CD14-positive monocyte (primary cell): Measurements from ENCODE around the gene FBXO36. TPM values are rescaled to one million over a fixed set of nuclear protein-coding genes. Genes with fewer than 3 reads are reported as not detected.

Experiments
- DNase-seq, 3 donors: peaks; one replicate each; pipeline ENCODE4 v3.0.0-alpha.2; 2011 to 2022
- H2AFZ ChIP-seq: 2 replicates; pipeline ENCODE4 v1.6.0; 2012; ENCODE audit warnings: mild to moderate bottlenecking, low read depth, low read length, inconsistent platforms; ENCODE audit not compliant: insufficient read depth, poor library complexity, severe bottlenecking
- H3K27ac ChIP-seq, 2 donors: 1 replicate in 1 of 2; 2 replicates in 1 of 2; pipeline ENCODE4 v1.5.1; 2012 to 2013; ENCODE audit warnings: low read length in 2 of 2, control low read depth in 1 of 2, inconsistent platforms in 1 of 2, low read depth in 1 of 2, mild to moderate bottlenecking in 1 of 2
- H3K27me3 ChIP-seq, 2 donors: one replicate each; pipeline versions ENCODE4 v1.6.0 to v1.6.1; 2011 to 2013; ENCODE audit warnings: low read length in 2 of 2; ENCODE audit not compliant: control insufficient read depth in 2 of 2, insufficient read depth in 2 of 2
- H3K36me3 ChIP-seq, 2 donors: replicated peaks in 1 of 2; 1 replicate in 1 of 2; 2 replicates in 1 of 2; pipeline versions ENCODE4 v1.5.1 to v1.6.1; 2012 to 2013; ENCODE audit warnings: low read length in 2 of 2, control low read depth in 1 of 2, inconsistent platforms in 1 of 2, mild to moderate bottlenecking in 1 of 2; ENCODE audit not compliant: insufficient read depth in 2 of 2, control insufficient read depth in 1 of 2
- H3K4me1 ChIP-seq, 2 donors: 1 replicate in 1 of 2; 2 replicates in 1 of 2; pipeline versions ENCODE4 v1.5.1 to v1.6.1; 2012 to 2013; ENCODE audit warnings: low read length in 2 of 2, control low read depth in 1 of 2, inconsistent platforms in 1 of 2, mild to moderate bottlenecking in 1 of 2, moderate library complexity in 1 of 2; ENCODE audit not compliant: insufficient read depth in 2 of 2, control insufficient read depth in 1 of 2
- H3K4me2 ChIP-seq: replicated peaks from 2 replicates; pipeline ENCODE3; 2012; ENCODE audit warnings: low read length, moderate library complexity, mild to moderate bottlenecking; ENCODE audit not compliant: poor library complexity, severe bottlenecking; ENCODE audit errors: extremely low read depth
- H3K4me3 ChIP-seq, 3 experiments: fragments of 200-600 bp in 1 of 3; sonication (generic) in 1 of 3; replicated peaks in 1 of 3; 1 replicate in 2 of 3; 2 replicates in 1 of 3; pipeline ENCODE4 v1.5.1; 2011 to 2013; ENCODE audit warnings: low read length in 3 of 3, mild to moderate bottlenecking in 3 of 3, control low read depth in 2 of 3, low read depth in 2 of 3, inconsistent platforms in 1 of 3, moderate library complexity in 1 of 3
- H3K79me2 ChIP-seq: 2 replicates; pipeline ENCODE4 v1.6.0; 2012; ENCODE audit warnings: mild to moderate bottlenecking, control low read depth, inconsistent platforms, low read length, moderate library complexity; ENCODE audit not compliant: insufficient read depth
- H3K9ac ChIP-seq: 2 replicates; pipeline ENCODE4 v1.6.0; 2017; ENCODE audit warnings: low read length, mild to moderate bottlenecking; ENCODE audit not compliant: insufficient read depth, poor library complexity, severe bottlenecking
- H3K9me3 ChIP-seq, 2 donors: replicated peaks in 1 of 2; 1 replicate in 1 of 2; 2 replicates in 1 of 2; pipeline versions ENCODE4 v1.5.1 to v1.6.1; 2012 to 2013; ENCODE audit warnings: low read length in 2 of 2, control low read depth in 1 of 2; ENCODE audit not compliant: control insufficient read depth in 1 of 2, insufficient read depth in 1 of 2
- H4K20me1 ChIP-seq: 2 replicates; pipeline ENCODE4 v1.6.0; 2012; ENCODE audit warnings: mild to moderate bottlenecking, low read length, control low read depth, moderate library complexity; ENCODE audit not compliant: insufficient read depth
- H3K27ac Mint-ChIP-seq, 7 donors: one replicate each; pipeline ENCODE4 v1.8.0; 2020; ENCODE audit warnings: mild to moderate bottlenecking in 7 of 7, mixed read lengths in 7 of 7, moderate library complexity in 6 of 7, inconsistent platforms in 2 of 7
- H3K27me3 Mint-ChIP-seq, 3 donors: one replicate each; pipeline ENCODE4 v1.8.0; 2021 to 2022; ENCODE audit warnings: low read depth in 3 of 3, mild to moderate bottlenecking in 3 of 3, mixed read lengths in 3 of 3, moderate library complexity in 3 of 3, inconsistent platforms in 1 of 3
- H3K36me3 Mint-ChIP-seq, 2 donors: one replicate each; pipeline ENCODE4 v1.8.0; 2020; ENCODE audit warnings: mixed read lengths in 2 of 2, inconsistent platforms in 1 of 2, mild to moderate bottlenecking in 1 of 2
- H3K4me1 Mint-ChIP-seq: one replicate; pipeline ENCODE4 v1.8.0; 2020; ENCODE audit warnings: mild to moderate bottlenecking, mixed read lengths
- H3K4me3 Mint-ChIP-seq, 2 donors: one replicate each; pipeline ENCODE4 v1.8.0; 2020; ENCODE audit warnings: mild to moderate bottlenecking in 2 of 2, mixed read lengths in 2 of 2, moderate library complexity in 1 of 2
- H3K9me3 Mint-ChIP-seq, 7 donors: one replicate each; pipeline ENCODE4 v1.8.0; 2020 to 2022; ENCODE audit warnings: mixed read lengths in 7 of 7, mild to moderate bottlenecking in 6 of 7, moderate library complexity in 6 of 7, inconsistent platforms in 2 of 7
- WGBS: methylation state at CpG from one replicate; pipeline ENCODE4 v1.1.5; 2013; ENCODE audit warnings: missing lambda C conversion rate; ENCODE audit not compliant: insufficient coverage; 5-methylcytosine and 5-hydroxymethylcytosine counted together
- intact Hi-C, 2 donors: fragments of 100-400 bp; cut with micrococcal nuclease; formaldehyde crosslinking; loops; one replicate each; pipeline versions ENCODE4 v1.15.0 to v1.15.1; 2023
- polyA plus RNA-seq, 3 donors: library from polyadenylated mRNA; depleted of rRNA in 1 of 3; unstranded in 2 of 3; stranded (reverse) in 1 of 3; fragments of 300-500 nt in 2 of 3; fragments of >200 nt in 1 of 3; fragmentation: Illumina TruSeq in 2 of 3; gene quantifications; 1 replicate in 2 of 3; 2 replicates in 1 of 3; pipeline ENCODE4 v1.2.3, GENCODE V29; 2012 to 2021
- TF ChIP-seq, protein P1 (sequence below): fragments of 200-600 bp; IDR thresholded peaks from one replicate; pipeline ENCODE4 v1.8.0; 2022; ENCODE audit warnings: antibody characterized with exemption, mild to moderate bottlenecking

The FBXO36 gene
- polyA plus RNA-seq, 3 donors: 0.52 to 0.90 (median 0.72) TPM

- Histone ChIP-seq H3K79me2 (no peaks in the 10 kb centered on the region), H3K4me2 (no peak overlapping the region), H2AFZ (no peak overlapping the region), H3K36me3 (no peaks in the 10 kb centered on the region), H3K9me3 (peaks cover 0 to 19% of the 10 kb centered on the region in 2 donors), H3K4me3 (no peak overlapping the region), H4K20me1 (no peaks in the 10 kb centered on the region), H3K4me1 (no peaks in the 10 kb centered on the region), H3K9ac (no peak overlapping the region), H3K27me3 (no peaks in the 10 kb centered on the region), H3K27ac (no peak overlapping the region)
- intact Hi-C loops: no loop called here
- H3K9me3 Mint-ChIP-seq: peaks cover 2 to 24% (median 12%) of the 10 kb centered on the region in 7 donors
- no peak overlapping the region for H3K27ac Mint-ChIP-seq
- WGBS: 94% methylated on average over 3 of the region's 4 CpGs
- TF ChIP-seq, protein P1, sequence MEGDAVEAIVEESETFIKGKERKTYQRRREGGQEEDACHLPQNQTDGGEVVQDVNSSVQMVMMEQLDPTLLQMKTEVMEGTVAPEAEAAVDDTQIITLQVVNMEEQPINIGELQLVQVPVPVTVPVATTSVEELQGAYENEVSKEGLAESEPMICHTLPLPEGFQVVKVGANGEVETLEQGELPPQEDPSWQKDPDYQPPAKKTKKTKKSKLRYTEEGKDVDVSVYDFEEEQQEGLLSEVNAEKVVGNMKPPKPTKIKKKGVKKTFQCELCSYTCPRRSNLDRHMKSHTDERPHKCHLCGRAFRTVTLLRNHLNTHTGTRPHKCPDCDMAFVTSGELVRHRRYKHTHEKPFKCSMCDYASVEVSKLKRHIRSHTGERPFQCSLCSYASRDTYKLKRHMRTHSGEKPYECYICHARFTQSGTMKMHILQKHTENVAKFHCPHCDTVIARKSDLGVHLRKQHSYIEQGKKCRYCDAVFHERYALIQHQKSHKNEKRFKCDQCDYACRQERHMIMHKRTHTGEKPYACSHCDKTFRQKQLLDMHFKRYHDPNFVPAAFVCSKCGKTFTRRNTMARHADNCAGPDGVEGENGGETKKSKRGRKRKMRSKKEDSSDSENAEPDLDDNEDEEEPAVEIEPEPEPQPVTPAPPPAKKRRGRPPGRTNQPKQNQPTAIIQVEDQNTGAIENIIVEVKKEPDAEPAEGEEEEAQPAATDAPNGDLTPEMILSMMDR: no peak
- peaks cover 0 to 2% (median 0%) of the 10 kb centered on the region in 3 donors for H3K27me3 Mint-ChIP-seq
- H3K4me1 Mint-ChIP-seq: no peaks in the 10 kb centered on the region
- H3K36me3 Mint-ChIP-seq: peaks cover 0 to 3% of the 10 kb centered on the region in 2 donors
- no peak overlapping the region for H3K4me3 Mint-ChIP-seq
- no peak for DNase-seq
These were observed 15.2 kb downstream of the FBXO36 start for GRCh38 chr2:229937537-229937936.

DNA sequence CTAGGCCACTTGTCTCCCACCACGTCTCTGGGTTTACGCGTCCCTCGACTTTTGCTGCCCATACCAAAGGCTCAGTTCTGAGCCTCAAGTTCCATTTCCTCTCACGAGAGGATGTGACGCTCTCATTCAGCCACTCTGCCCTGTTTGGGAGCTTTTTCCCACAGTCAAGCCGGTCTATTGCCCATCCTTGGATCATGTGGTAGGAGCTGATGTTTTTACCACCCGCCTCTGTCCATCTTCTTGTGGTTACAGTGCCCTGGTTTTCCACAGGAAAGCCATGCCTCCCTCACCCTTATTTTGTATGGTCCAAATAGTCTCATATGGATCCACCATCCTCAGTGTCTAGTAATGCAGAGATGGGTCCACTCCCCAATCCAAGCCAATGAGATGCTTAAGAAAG, 20.4 kb downstream of the FBXO36 start:
- Histone ChIP-seq H3K79me2 (no peaks in the 10 kb centered on the region), H2AFZ (no peak overlapping the region), H3K27me3 (no peaks in the 10 kb centered on the region), H3K9ac (no peak overlapping the region), H3K4me3 (no peak overlapping the region), H3K4me2 (no peak overlapping the region), H3K27ac (no peak overlapping the region), H4K20me1 (no peaks in the 10 kb centered on the region), H3K9me3 (peaks cover 0 to 19% of the 10 kb centered on the region in 2 donors), H3K36me3 (no peaks in the 10 kb centered on the region), H3K4me1 (no peaks in the 10 kb centered on the region)
- Mint-ChIP-seq H3K36me3 (no peaks in the 10 kb centered on the region), H3K27ac (no peak overlapping the region), H3K4me1 (peaks cover 4% of the 10 kb centered on the region), H3K4me3 (no peak overlapping the region), H3K9me3 (peaks cover 2 to 21% (median 10%) of the 10 kb centered on the region in 7 donors), H3K27me3 (no peaks in the 10 kb centered on the region)
- intact Hi-C loops: no loop called here
- TF ChIP-seq, protein P1: no peak
- 100% methylated on average over 5 of the region's 8 CpGs for WGBS
- no peak for DNase-seq
